ENCODE results near the gene PRRC1. TPM values are rescaled to one million over a fixed set of nuclear protein-coding genes. Genes with fewer than 3 reads are reported as not detected.
A peak's percentile ranks its signal among the peaks of the same experiment; 100 is the strongest.

The PRRC1 gene
- total and polyA plus RNA-seq, 3 donors from 2014 or later, result 32.2 to 53.6 (median 45.6) TPM

GRCh38 chr5:127518319-127518621 is 830 bp downstream of the PRRC1 start:
- DNase-seq, result no peak
- intact Hi-C loops (cut with DNase I; ENCODE audit: low total_unique reads), result no loop called here
- WGBS, 2 donors, result 2 to 4% methylated on average over 10 of the region's 10 CpGs

GRCh38 chr5:127519527-127519926 is 2.1 kb downstream of the PRRC1 start:
- no peak for DNase-seq
- intact Hi-C loops (cut with DNase I; ENCODE audit: low total_unique reads), result no loop called here
- Histone ChIP-seq H3K27me3 (no peaks in the 10 kb centered on the region), H3K9me3 (no peaks in the 10 kb centered on the region), H3K36me3 (ENCODE audit: low read depth, missing control alignments) (no peaks in the 10 kb centered on the region), H3K4me3 (no peak overlapping the region), H3K4me1 (peaks cover 17% of the 10 kb centered on the region), H3K27ac (no peak overlapping the region)
- WGBS, 2 donors, result 75 to 81% methylated on average over 4 of the region's 4 CpGs
- TF ChIP-seq POLR2A (IDR thresholded peaks at IDR 0.05) (no peak), CTCF (IDR thresholded peaks at IDR 0.05) (no peak)

More at GRCh38 chr5:127518319-127518621, 830 bp downstream of the PRRC1 start:
- TF ChIP-seq CTCF (IDR thresholded peaks at IDR 0.05) (no peak), POLR2A (IDR thresholded peaks at IDR 0.05) (no peak)
- Histone ChIP-seq H3K27ac (peak overlapping the region; percentile 82 to 86), H3K4me3 (peak overlapping the region; percentile 92 to 99), H3K27me3 (no peaks in the 10 kb centered on the region), H3K9me3 (no peaks in the 10 kb centered on the region), H3K36me3 (ENCODE audit: low read depth, missing control alignments) (no peaks in the 10 kb centered on the region), H3K4me1 (peaks cover 17% of the 10 kb centered on the region)

- H3K4me3 ChIP-seq, result no peak overlapping the region
- no peaks in the 10 kb centered on the region for H3K9me3 ChIP-seq
- H3K27me3 ChIP-seq, result no peaks in the 10 kb centered on the region
- intact Hi-C loops (cut with DNase I; ENCODE audit: low total_unique reads), result no loop called here
- peaks cover 17% of the 10 kb centered on the region for H3K4me1 ChIP-seq
- whole genome bisulfite sequencing, 2 donors, result 93 to 96% methylated on average over 6 of the region's 6 CpGs
- no peaks in the 10 kb centered on the region for H3K36me3 ChIP-seq (ENCODE audit: low read depth, missing control alignments)
- TF ChIP-seq POLR2A (IDR thresholded peaks at IDR 0.05) (no peak), CTCF (IDR thresholded peaks at IDR 0.05) (no peak)
- no peak overlapping the region for H3K27ac ChIP-seq
- no peak for DNase-seq
Measured at GRCh38 chr5:127521138-127521770, 3.8 kb downstream of the PRRC1 start.

- Histone ChIP-seq H3K36me3 (ENCODE audit: low read depth, missing control alignments) (peaks cover 2% of the 10 kb centered on the region), H3K4me3 (no peak overlapping the region), H3K4me1 (no peaks in the 10 kb centered on the region), H3K9me3 (no peaks in the 10 kb centered on the region), H3K27ac (no peak overlapping the region), H3K27me3 (no peaks in the 10 kb centered on the region)
- DNase-seq, result no peak
- intact Hi-C loops (cut with DNase I; ENCODE audit: low total_unique reads), result no loop called here
- WGBS, 2 donors, result 91 to 95% methylated on average over 1 of the region's 1 CpG
- TF ChIP-seq POLR2A (IDR thresholded peaks at IDR 0.05), result no peak
Measured at GRCh38 chr5:127525181-127525580, 7.7 kb downstream of the PRRC1 start.

GRCh38 chr5:127529904-127530682 is 12.7 kb downstream of the PRRC1 start:
- 91 to 93% methylated on average over 5 of the region's 5 CpGs for WGBS, 2 donors
- no peaks in the 10 kb centered on the region for H3K27me3 ChIP-seq
- H3K4me1 ChIP-seq, result no peaks in the 10 kb centered on the region
- H3K27ac ChIP-seq, result no peak overlapping the region
- no peaks in the 10 kb centered on the region for H3K9me3 ChIP-seq
- DNase-seq, result no peak
- peaks cover 2% of the 10 kb centered on the region for H3K36me3 ChIP-seq (ENCODE audit: low read depth, missing control alignments)
- H3K4me3 ChIP-seq, result no peak overlapping the region
- TF ChIP-seq POLR2A (IDR thresholded peaks at IDR 0.05), result no peak
- no peak for TF ChIP-seq CTCF (IDR thresholded peaks at IDR 0.05)
- intact Hi-C loops (cut with DNase I; ENCODE audit: low total_unique reads), result no loop called here
